HEK293T (cell line): ENCODE results near the gene ZFP36.

Experiments used
- CTCF ChIA-PET: fragments of 350-600 bp; formaldehyde crosslinking; extraction: SDS; loops from one replicate; lab custom pipeline; 2021; ENCODE audit warnings: antibody characterized with exemption, inconsistent platforms; lab: Yijun Ruan, JAX
- POLR2A ChIA-PET: fragments of 350-600 bp; formaldehyde crosslinking; extraction: SDS; loops from one replicate; lab custom pipeline; 2020; ENCODE audit warnings: antibody characterized with exemption, inconsistent platforms; lab: Yijun Ruan, JAX
- DNase-seq: peaks from one replicate; pipeline ENCODE4 v3.0.0; 2012; ENCODE audit warnings: mixed read lengths; ENCODE audit errors: extremely low spot score
- ARNT ChIP-seq: fragments of 450-650 bp; IDR thresholded peaks from 2 replicates; pipeline ENCODE4 v1.6.1; 2017; ENCODE audit warnings: mild to moderate bottlenecking
- BHLHE40 ChIP-seq: fragments of 450-650 bp; IDR thresholded peaks from 2 replicates; pipeline ENCODE4 v1.6.1; 2016; ENCODE audit warnings: mild to moderate bottlenecking, moderate library complexity, borderline replicate concordance
- CTBP1 ChIP-seq: fragments of 450-650 bp; IDR thresholded peaks from 2 replicates; pipeline ENCODE4 v1.6.1; 2016; ENCODE audit warnings: borderline replicate concordance
- ELF4 ChIP-seq: fragments of 450-650 bp; IDR thresholded peaks from 2 replicates; pipeline ENCODE4 v1.6.1; 2017; ENCODE audit warnings: antibody characterized with exemption
- FOXA1 ChIP-seq: fragments of 450-650 bp; IDR thresholded peaks from 2 replicates; pipeline ENCODE4 v1.6.1; 2016; ENCODE audit warnings: mild to moderate bottlenecking
- FOXK2 ChIP-seq: fragments of 450-650 bp; IDR thresholded peaks from 2 replicates; pipeline ENCODE4 v1.6.1; 2016; ENCODE audit warnings: mild to moderate bottlenecking
- FOXM1 ChIP-seq: fragments of 450-650 bp; IDR thresholded peaks from 2 replicates; pipeline ENCODE4 v1.6.1; 2017; ENCODE audit warnings: mild to moderate bottlenecking, borderline replicate concordance
- HDGF ChIP-seq: fragments of 450-650 bp; IDR thresholded peaks from 2 replicates; pipeline ENCODE4 v1.6.1; 2017; ENCODE audit warnings: antibody characterized with exemption, borderline replicate concordance
- L3MBTL2 ChIP-seq: fragments of 450-650 bp; conservative IDR thresholded peaks from 2 replicates; pipeline ENCODE4 v1.6.1; 2016; ENCODE audit warnings: mild to moderate bottlenecking
- LEF1 ChIP-seq: fragments of 450-650 bp; IDR thresholded peaks from 2 replicates; pipeline ENCODE4 v1.6.1; 2017; ENCODE audit warnings: mild to moderate bottlenecking, borderline replicate concordance
- NFRKB ChIP-seq: fragments of 450-650 bp; IDR thresholded peaks from 2 replicates; pipeline ENCODE4 v1.6.1; 2016; ENCODE audit warnings: mild to moderate bottlenecking, moderate library complexity
- SP1 ChIP-seq: fragments of 450-650 bp; IDR thresholded peaks from 2 replicates; pipeline ENCODE4 v1.6.1; 2017
- SUZ12 ChIP-seq: fragments of 450-650 bp; IDR thresholded peaks from 2 replicates; pipeline ENCODE4 v1.6.1; 2016; ENCODE audit warnings: mild to moderate bottlenecking
- TARDBP ChIP-seq: fragments of 450-650 bp; IDR thresholded peaks from 2 replicates; pipeline ENCODE4 v1.6.1; 2016
- ZNF384 ChIP-seq: fragments of 450-650 bp; IDR thresholded peaks from 2 replicates; pipeline ENCODE4 v1.6.1; 2016
- TF ChIP-seq, protein P1 (sequence below): fragments of 450-650 bp; IDR thresholded peaks from 2 replicates; pipeline ENCODE4 v1.6.1; 2016

Gene ZFP36

DNA sequence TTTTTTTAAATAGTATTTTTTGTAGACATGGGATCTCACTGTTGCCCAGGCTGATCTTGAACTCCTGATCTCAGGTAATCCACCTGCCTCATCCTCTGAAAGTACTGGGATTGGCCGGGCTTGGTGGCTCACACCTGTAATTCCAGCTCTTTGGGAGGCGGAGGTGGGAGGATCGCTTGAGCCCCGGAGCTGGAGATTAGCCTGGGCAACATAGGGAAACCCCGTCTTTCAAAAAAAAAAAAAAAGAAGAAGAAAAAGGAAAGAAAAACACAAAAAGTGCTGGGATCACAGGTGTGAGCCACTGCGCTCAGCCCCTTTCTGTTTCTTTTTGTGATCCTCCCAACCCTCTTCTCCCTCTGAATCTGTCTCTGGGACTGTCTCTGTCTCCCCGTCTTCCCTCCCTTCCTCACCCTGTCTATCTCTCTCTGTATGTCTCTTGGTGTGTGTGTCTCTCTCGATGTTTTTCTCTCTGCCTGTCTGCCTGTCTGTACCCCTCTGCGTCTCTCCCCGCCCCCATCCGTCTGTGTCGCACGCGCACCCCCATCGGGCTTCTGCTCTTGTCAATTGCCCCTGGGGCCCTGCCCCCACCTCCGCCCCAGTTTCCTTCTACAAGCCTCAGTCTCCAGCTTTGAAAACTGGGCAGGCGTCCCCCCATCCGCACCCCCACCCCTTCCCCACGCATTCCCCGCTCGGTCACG is 540 bp upstream of the ZFP36 start:
- no peak for DNase-seq
- TF ChIP-seq NFRKB, result no peak
- no peak for TF ChIP-seq SUZ12
- no peak for TF ChIP-seq TARDBP
- TF ChIP-seq ELF4, result no peak
- no peak for TF ChIP-seq FOXK2
- no peak for TF ChIP-seq HDGF
- TF ChIP-seq ARNT, result no peak
- TF ChIP-seq ZNF384, result no peak
- no peak for TF ChIP-seq SP1
- no peak for TF ChIP-seq LEF1
- TF ChIP-seq, protein P1, sequence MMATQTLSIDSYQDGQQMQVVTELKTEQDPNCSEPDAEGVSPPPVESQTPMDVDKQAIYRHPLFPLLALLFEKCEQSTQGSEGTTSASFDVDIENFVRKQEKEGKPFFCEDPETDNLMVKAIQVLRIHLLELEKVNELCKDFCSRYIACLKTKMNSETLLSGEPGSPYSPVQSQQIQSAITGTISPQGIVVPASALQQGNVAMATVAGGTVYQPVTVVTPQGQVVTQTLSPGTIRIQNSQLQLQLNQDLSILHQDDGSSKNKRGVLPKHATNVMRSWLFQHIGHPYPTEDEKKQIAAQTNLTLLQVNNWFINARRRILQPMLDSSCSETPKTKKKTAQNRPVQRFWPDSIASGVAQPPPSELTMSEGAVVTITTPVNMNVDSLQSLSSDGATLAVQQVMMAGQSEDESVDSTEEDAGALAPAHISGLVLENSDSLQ, result no peak
- ChIA-PET CTCF (no interaction called here), POLR2A (interaction anchor here (1.1 to 10.0 kb wide), 2 partner anchors 15 to 29 kb away, joined by 3 to 54 read pairs; partner anchors contain the start of genes MED29, PAF1 and RPS16)

DNA sequence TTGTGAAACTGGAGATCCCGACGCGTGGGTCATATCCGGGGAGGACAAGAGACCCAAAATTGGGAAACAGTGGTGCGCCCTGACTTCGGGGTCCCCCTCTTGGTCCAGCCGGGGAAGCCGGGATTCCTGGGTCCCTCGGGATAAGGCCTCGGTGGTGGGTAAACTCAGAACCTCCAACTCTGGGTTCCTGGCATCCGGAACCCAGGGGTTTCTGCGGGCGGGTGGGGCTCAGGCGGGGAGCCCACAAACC is 688 bp downstream of the ZFP36 start:
- POLR2A ChIA-PET, result interaction anchor here (1.8 to 10.0 kb wide), 2 partner anchors 9 to 28 kb away, joined by 7 to 54 read pairs; partner anchors contain the start of gene RPS16

DNA sequence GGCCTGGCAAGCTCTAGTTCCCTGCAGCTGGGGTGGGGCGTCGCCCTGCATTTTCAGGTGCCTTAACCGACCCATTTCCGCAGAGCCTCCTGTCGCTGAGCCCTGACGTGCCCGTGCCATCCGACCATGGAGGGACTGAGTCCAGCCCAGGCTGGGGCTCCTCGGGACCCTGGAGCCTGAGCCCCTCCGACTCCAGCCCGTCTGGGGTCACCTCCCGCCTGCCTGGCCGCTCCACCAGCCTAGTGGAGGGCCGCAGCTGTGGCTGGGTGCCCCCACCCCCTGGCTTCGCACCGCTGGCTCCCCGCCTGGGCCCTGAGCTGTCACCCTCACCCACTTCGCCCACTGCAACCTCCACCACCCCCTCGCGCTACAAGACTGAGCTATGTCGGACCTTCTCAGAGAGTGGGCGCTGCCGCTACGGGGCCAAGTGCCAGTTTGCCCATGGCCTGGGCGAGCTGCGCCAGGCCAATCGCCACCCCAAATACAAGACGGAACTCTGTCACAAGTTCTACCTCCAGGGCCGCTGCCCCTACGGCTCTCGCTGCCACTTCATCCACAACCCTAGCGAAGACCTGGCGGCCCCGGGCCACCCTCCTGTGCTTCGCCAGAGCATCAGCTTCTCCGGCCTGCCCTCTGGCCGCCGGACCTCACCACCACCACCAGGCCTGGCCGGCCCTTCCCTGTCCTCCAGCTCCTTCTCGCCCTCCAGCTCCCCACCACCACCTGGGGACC is 1.2 kb downstream of the ZFP36 start:
- DNase-seq, result no peak
- CTCF ChIA-PET, result interaction anchor here (1.1 kb wide), 1 partner anchor 10 kb away, joined by 7 read pairs; no protein-coding TSS in a partner anchor
- POLR2A ChIA-PET, result interaction anchor here (1.8 to 10.0 kb wide), 3 partner anchors 10 to 28 kb away, joined by 5 to 54 read pairs (median 7); partner anchors contain the start of genes MED29, PAF1 and RPS16
- TF ChIP-seq ZNF384, result no peak
- no peak for TF ChIP-seq LEF1
- no peak for TF ChIP-seq FOXK2
- no peak for TF ChIP-seq NFRKB
- no peak for TF ChIP-seq FOXM1
- TF ChIP-seq SP1, result no peak
- TF ChIP-seq ARNT, result no peak
- no peak for TF ChIP-seq L3MBTL2
- TF ChIP-seq ELF4, result no peak
- no peak for TF ChIP-seq FOXA1
- no peak for TF ChIP-seq HDGF
- TF ChIP-seq BHLHE40, result no peak
- TF ChIP-seq TARDBP, result no peak
- no peak for TF ChIP-seq SUZ12
- TF ChIP-seq CTBP1, result no peak

More for the DNA sequence above, 688 bp downstream of the ZFP36 start:
- CTCF ChIA-PET, result no interaction called here
- DNase-seq, result no peak
- TF ChIP-seq SUZ12 (no peak), BHLHE40 (no peak), TARDBP (no peak), ELF4 (no peak), FOXM1 (no peak), LEF1 (no peak), CTBP1 (no peak), SP1 (no peak), ARNT (no peak), NFRKB (no peak), HDGF (no peak), ZNF384 (no peak), L3MBTL2 (no peak), FOXK2 (no peak), FOXA1 (no peak)
- TF ChIP-seq, protein P1, result no peak

DNA sequence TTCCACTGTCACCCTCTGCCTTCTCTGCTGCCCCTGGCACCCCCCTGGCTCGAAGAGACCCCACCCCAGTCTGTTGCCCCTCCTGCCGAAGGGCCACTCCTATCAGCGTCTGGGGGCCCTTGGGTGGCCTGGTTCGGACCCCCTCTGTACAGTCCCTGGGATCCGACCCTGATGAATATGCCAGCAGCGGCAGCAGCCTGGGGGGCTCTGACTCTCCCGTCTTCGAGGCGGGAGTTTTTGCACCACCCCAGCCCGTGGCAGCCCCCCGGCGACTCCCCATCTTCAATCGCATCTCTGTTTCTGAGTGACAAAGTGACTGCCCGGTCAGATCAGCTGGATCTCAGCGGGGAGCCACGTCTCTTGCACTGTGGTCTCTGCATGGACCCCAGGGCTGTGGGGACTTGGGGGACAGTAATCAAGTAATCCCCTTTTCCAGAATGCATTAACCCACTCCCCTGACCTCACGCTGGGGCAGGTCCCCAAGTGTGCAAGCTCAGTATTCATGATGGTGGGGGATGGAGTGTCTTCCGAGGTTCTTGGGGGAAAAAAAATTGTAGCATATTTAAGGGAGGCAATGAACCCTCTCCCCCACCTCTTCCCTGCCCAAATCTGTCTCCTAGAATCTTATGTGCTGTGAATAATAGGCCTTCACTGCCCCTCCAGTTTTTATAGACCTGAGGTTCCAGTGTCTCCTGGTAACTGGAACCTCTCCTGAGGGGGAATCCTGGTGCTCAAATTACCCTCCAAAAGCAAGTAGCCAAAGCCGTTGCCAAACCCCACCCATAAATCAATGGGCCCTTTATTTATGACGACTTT is 2.0 kb downstream of the ZFP36 start:
- ChIA-PET POLR2A (interaction anchor here (1.8 to 10.0 kb wide), 3 partner anchors 11 to 27 kb away, joined by 5 to 54 read pairs (median 7); partner anchors contain the start of genes MED29, PAF1 and RPS16), CTCF (interaction anchor here (1.1 kb wide), 1 partner anchor 11 kb away, joined by 7 read pairs; no protein-coding TSS in a partner anchor)
- DNase-seq, result no peak
- TF ChIP-seq FOXM1 (no peak), ARNT (no peak), L3MBTL2 (no peak), FOXK2 (no peak), NFRKB (no peak), CTBP1 (no peak), HDGF (no peak), BHLHE40 (no peak), SUZ12 (no peak), ELF4 (no peak), ZNF384 (no peak), FOXA1 (no peak), LEF1 (no peak), SP1 (no peak), TARDBP (no peak)
- TF ChIP-seq, protein P1, result no peak
